K562 (cell line): Measurements from ENCODE around the gene TERT. TPM values are rescaled to one million over a fixed set of nuclear protein-coding genes. Genes with fewer than 3 reads are reported as not detected.
"Not testable (repeated sequence)": the region's sequence is repeated elsewhere in the genome, so short reads cannot be mapped to it uniquely, and the experiment has no call there.

ENCODE experiments used
- ATAC-seq: fragments of 200-7000 bp; cut with Tn5 transposase; 3 replicates; pipeline ENCODE4 v1.9.1; 2020; ENCODE audit warnings: moderate library complexity
- BruUV-seq: library from RNA; stranded (reverse); fragments of 400-500 nt; replicated peaks from 2 replicates; lab custom pipeline; 2021; lab: Mats Ljungman, UMichigan
- CTCF ChIA-PET: fragments of 300-600 bp; formaldehyde crosslinking; extraction: SDS; loops from one replicate; lab custom pipeline; 2021; ENCODE audit warnings: low intra/inter-chr PET ratio; lab: Yijun Ruan, JAX
- POLR2A ChIA-PET: fragments of 300-600, 350-650 bp; sonication (Branson Sonifier 250); formaldehyde crosslinking; extraction: SDS; loops from one replicate; lab custom pipeline; 2021; ENCODE audit warnings: antibody characterized with exemption, inconsistent platforms; lab: Yijun Ruan, JAX
- DNase-seq, 4 experiments: peaks; one replicate each; pipeline versions ENCODE4 v3.0.0 to v3.0.0-alpha.2; 2011 to 2018; ENCODE audit warnings: low spot score in 3 of 4, mixed read lengths in 3 of 4; ENCODE audit errors: extremely low read depth in 1 of 4
- FAIRE-seq: peaks from 2 replicates; lab custom pipeline; 2011; peaks lifted over from hg19 to GRCh38; lab: Jason Lieb, UNC
- H2AFZ ChIP-seq: 2 replicates; pipeline ENCODE4 v1.6.0; 2011; ENCODE audit warnings: low read depth, low read length, control low read depth, inconsistent platforms
- H3K27ac ChIP-seq: fragments of 200-600 bp; 3 replicates; pipeline ENCODE4 v1.8.0; 2011; ENCODE audit warnings: low read depth, mild to moderate bottlenecking, control low read depth, inconsistent platforms, low read length, moderate library complexity, mixed read lengths; ENCODE audit errors: extremely low read depth
- H3K27me3 ChIP-seq, 2 experiments: fragments of 300-600 bp in 1 of 2; 2 replicates in 1 of 2; 3 replicates in 1 of 2; pipeline versions ENCODE4 v1.6.0 to v1.8.0; 2011; ENCODE audit warnings: inconsistent platforms in 2 of 2, low read length in 2 of 2, mild to moderate bottlenecking in 1 of 2, mixed read lengths in 1 of 2, moderate library complexity in 1 of 2; ENCODE audit not compliant: control insufficient read depth in 2 of 2, insufficient read depth in 2 of 2
- H3K36me3 ChIP-seq: fragments of 300-600 bp; 3 replicates; pipeline ENCODE4 v1.8.0; 2011; ENCODE audit warnings: mild to moderate bottlenecking, low read length, inconsistent platforms; ENCODE audit not compliant: control insufficient read depth, insufficient read depth
- H3K4me1 ChIP-seq, 2 experiments: fragments of 200-600 bp in 1 of 2; replicated peaks in 1 of 2; 2 replicates in 1 of 2; 3 replicates in 1 of 2; pipeline versions ENCODE4 v1.5.1 to v1.8.0; 2011; ENCODE audit warnings: inconsistent platforms in 2 of 2, low read length in 2 of 2, mild to moderate bottlenecking in 1 of 2, mixed read lengths in 1 of 2, moderate library complexity in 1 of 2; ENCODE audit not compliant: control insufficient read depth in 2 of 2, insufficient read depth in 2 of 2
- H3K4me2 ChIP-seq: 2 replicates; pipeline ENCODE4 v1.6.1; 2011; ENCODE audit warnings: low read length, control low read depth, inconsistent platforms, mixed read lengths; ENCODE audit not compliant: insufficient read depth
- H3K4me3 ChIP-seq: fragments of 200-600 bp; sonication (generic), shearing (Covaris generic); 2 replicates; pipeline ENCODE4 v1.5.1; 2016; ENCODE audit warnings: control low read depth, inconsistent platforms
- H3K79me2 ChIP-seq: fragments of 200-600 bp; 3 replicates; pipeline ENCODE4 v1.8.0; 2011; ENCODE audit warnings: low read length, inconsistent platforms; ENCODE audit not compliant: control insufficient read depth, insufficient read depth
- H3K9ac ChIP-seq, 2 experiments: 2 replicates each; pipeline versions ENCODE4 v1.6.0 to v1.6.1; 2011; ENCODE audit warnings: low read depth in 2 of 2, low read length in 2 of 2, control low read depth in 1 of 2, inconsistent platforms in 1 of 2, mild to moderate bottlenecking in 1 of 2, mixed read lengths in 1 of 2; ENCODE audit not compliant: insufficient read depth in 1 of 2
- H3K9me1 ChIP-seq: one replicate; pipeline ENCODE4 v1.6.0; 2011; ENCODE audit warnings: inconsistent platforms, mild to moderate bottlenecking, low read length, moderate library complexity; ENCODE audit not compliant: control insufficient read depth, insufficient read depth
- H3K9me3 ChIP-seq: replicated peaks from 2 replicates; pipeline ENCODE4 v1.5.1; 2011; ENCODE audit warnings: low read depth, low read length, inconsistent platforms; ENCODE audit not compliant: control insufficient read depth, insufficient read depth
- H4K20me1 ChIP-seq: replicated peaks from 2 replicates; pipeline ENCODE4 v1.6.1; 2011; ENCODE audit warnings: low read length, inconsistent platforms, mixed read lengths; ENCODE audit not compliant: control insufficient read depth, insufficient read depth
- RBFOX2 ChIP-seq: fragments of 200-400 bp; formaldehyde crosslinking; IDR thresholded peaks from 2 replicates; pipeline ENCODE4 v1.6.1; 2017; ENCODE audit warnings: low read depth, mild to moderate bottlenecking, low read length, moderate library complexity
- WGBS: fragments of 100-300 bp; shearing (Covaris generic); methylation state at CpG from one replicate; pipeline ENCODE4 v1.1.6; 2016; ENCODE audit warnings: low coverage, mixed read lengths; ENCODE audit not compliant: insufficient coverage; ENCODE audit errors: missing lambda C conversion rate; 5-methylcytosine and 5-hydroxymethylcytosine counted together
- in situ Hi-C: fragments of 300-500 bp; cut with MboI; formaldehyde crosslinking; loops from 4 replicates; pipeline ENCODE4 v1.15.0; 2018; ENCODE audit warnings: inconsistent platforms, mixed read lengths
- intact Hi-C: fragments of 100-400 bp; cut with micrococcal nuclease; formaldehyde crosslinking; loops from 2 replicates; pipeline ENCODE4 v1.14.2; 2022
- polyA plus RNA-seq, 8 experiments: library from polyadenylated mRNA; depleted of rRNA in 4 of 8; stranded (reverse) in 5 of 8; unstranded in 3 of 8; fragments of >200 nt; fragmentation: Nextera tagmentation in 2 of 8; fragmentation: Illumina TruSeq in 1 of 8; extraction: Ambion mirVana in 2 of 8; extraction: Trizol in 1 of 8; gene quantifications; 2 replicates each; pipeline versions ENCODE4 v1.2.1 to v1.2.3, GENCODE V29; 2011 to 2014; ENCODE audit warnings: inconsistent platforms in 1 of 8, missing spikeins in 1 of 8
- total RNA-seq, 7 experiments: library from RNA; depleted of rRNA in 6 of 7; stranded (reverse); fragments of >200 nt in 6 of 7; fragmentation: Illumina TruSeq in 2 of 7; extraction: Trizol in 2 of 7; gene quantifications; 2 replicates each; pipeline versions ENCODE4 v1.2.1 to v1.2.3, GENCODE V29; 2011 to 2021; ENCODE audit warnings: low replicate concordance in 1 of 7
- TF ChIP-seq, protein P1 (sequence below): fragments of 450-650 bp; IDR thresholded peaks from one replicate; pipeline ENCODE4 v1.6.1; 2018; ENCODE audit warnings: mild to moderate bottlenecking, moderate library complexity; ENCODE audit not compliant: partially characterized antibody
- TF ChIP-seq, protein P2 (sequence below): sonication (generic); formaldehyde crosslinking; IDR thresholded peaks from 2 replicates; pipeline ENCODE4 v1.8.1; 2023; ENCODE audit warnings: mild to moderate bottlenecking, missing genetic modification reagents

The TERT gene
- total and polyA plus RNA-seq, 9 of the 15 experiments (the other 6 are each of a cell fraction or from before 2014, with no cell fraction given): 0.08 to 4.5 (median 0.98) TPM; not detected in 1

- WGBS: 83% methylated on average over 9 of the region's 9 CpGs
- peak overlapping the region; percentile 99; the same call in 1 of the 2 replicates for H3K4me3 ChIP-seq
- H3K27me3 ChIP-seq: no peaks in the 10 kb centered on the region
- peaks cover 5% of the 10 kb centered on the region; the same call in 1 of the 2 replicates for H4K20me1 ChIP-seq
- no peak for FAIRE-seq
- H3K9ac ChIP-seq: peak overlapping the region; percentile 89 to 92
- TF ChIP-seq, protein P1, sequence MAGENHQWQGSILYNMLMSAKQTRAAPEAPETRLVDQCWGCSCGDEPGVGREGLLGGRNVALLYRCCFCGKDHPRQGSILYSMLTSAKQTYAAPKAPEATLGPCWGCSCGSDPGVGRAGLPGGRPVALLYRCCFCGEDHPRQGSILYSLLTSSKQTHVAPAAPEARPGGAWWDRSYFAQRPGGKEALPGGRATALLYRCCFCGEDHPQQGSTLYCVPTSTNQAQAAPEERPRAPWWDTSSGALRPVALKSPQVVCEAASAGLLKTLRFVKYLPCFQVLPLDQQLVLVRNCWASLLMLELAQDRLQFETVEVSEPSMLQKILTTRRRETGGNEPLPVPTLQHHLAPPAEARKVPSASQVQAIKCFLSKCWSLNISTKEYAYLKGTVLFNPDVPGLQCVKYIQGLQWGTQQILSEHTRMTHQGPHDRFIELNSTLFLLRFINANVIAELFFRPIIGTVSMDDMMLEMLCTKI: no peak
- peak; percentile 47 for TF ChIP-seq RBFOX2
- ChIA-PET POLR2A (interaction anchor here (1.2 to 2.9 kb wide), 2 partner anchors 9 to 71 kb away, joined by 3 to 19 read pairs; no protein-coding TSS in a partner anchor), CTCF (no interaction called here)
- DNase-seq: no peak
- peaks cover 15 to 34% of the 10 kb centered on the region in 2 experiments; a peak in 4 of 5 replicates for H3K4me1 ChIP-seq
- peak overlapping the region; percentile 97; the same call in 1 of the 2 replicates for H3K4me2 ChIP-seq
- BruUV-seq: TSS peak; percentile 58
- H3K9me3 ChIP-seq: no peaks in the 10 kb centered on the region
- intact Hi-C loops: no loop called here
- ATAC-seq: no peak
- no peak overlapping the region for H2AFZ ChIP-seq
- in situ Hi-C loops: no loop called here
- H3K9me1 ChIP-seq: no peaks in the 10 kb centered on the region
- H3K27ac ChIP-seq: no peak overlapping the region
- H3K36me3 ChIP-seq: peaks cover 53% of the 10 kb centered on the region
- peaks cover 41% of the 10 kb centered on the region for H3K79me2 ChIP-seq
Measured at GRCh38 chr5:1343315-1343751, 48.5 kb upstream of the TERT start.

- Histone ChIP-seq H3K36me3 (peaks cover 60% of the 10 kb centered on the region), H3K79me2 (peaks cover 42% of the 10 kb centered on the region), H3K4me1 (peaks cover 15 to 34% of the 10 kb centered on the region in 2 experiments; a peak in 4 of 5 replicates)
- 93% methylated on average over 14 of the region's 14 CpGs for WGBS
- H3K4me3 ChIP-seq, ATAC-seq, intact Hi-C loops, H3K9me3 ChIP-seq, FAIRE-seq, H2AFZ ChIP-seq, H3K4me2 ChIP-seq, BruUV-seq, in situ Hi-C loops, DNase-seq, H4K20me1 ChIP-seq, CTCF ChIA-PET, H3K9me1 ChIP-seq, H3K27ac ChIP-seq, H3K9ac ChIP-seq, H3K27me3 ChIP-seq: not testable (repeated sequence)
- TF ChIP-seq RBFOX2: peak; percentile 28
- TF ChIP-seq, protein P2, sequence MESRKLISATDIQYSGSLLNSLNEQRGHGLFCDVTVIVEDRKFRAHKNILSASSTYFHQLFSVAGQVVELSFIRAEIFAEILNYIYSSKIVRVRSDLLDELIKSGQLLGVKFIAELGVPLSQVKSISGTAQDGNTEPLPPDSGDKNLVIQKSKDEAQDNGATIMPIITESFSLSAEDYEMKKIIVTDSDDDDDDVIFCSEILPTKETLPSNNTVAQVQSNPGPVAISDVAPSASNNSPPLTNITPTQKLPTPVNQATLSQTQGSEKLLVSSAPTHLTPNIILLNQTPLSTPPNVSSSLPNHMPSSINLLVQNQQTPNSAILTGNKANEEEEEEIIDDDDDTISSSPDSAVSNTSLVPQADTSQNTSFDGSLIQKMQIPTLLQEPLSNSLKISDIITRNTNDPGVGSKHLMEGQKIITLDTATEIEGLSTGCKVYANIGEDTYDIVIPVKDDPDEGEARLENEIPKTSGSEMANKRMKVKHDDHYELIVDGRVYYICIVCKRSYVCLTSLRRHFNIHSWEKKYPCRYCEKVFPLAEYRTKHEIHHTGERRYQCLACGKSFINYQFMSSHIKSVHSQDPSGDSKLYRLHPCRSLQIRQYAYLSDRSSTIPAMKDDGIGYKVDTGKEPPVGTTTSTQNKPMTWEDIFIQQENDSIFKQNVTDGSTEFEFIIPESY: 0 out of 2 replicates have a peak, but pooled peaks have one; percentile 34
- POLR2A ChIA-PET: interaction anchor here (1.2 to 2.9 kb wide), 2 partner anchors 8 to 72 kb away, joined by 3 to 19 read pairs; no protein-coding TSS in a partner anchor
Measured at GRCh38 chr5:1342711-1343110, 47.8 kb upstream of the TERT start.
